ENCODE results near the gene ELMO1.

GRCh38 chr7:37323966-37324365 lies 124.7 kb downstream of the ELMO1 start:
- TF ChIP-seq EZH2 (IDR thresholded peaks at IDR 0.05; ENCODE audit: low read length, unreplicated experiment) (no peak), CTCF (conservative IDR thresholded peaks at IDR 0.05; ENCODE audit: low read depth, low read length) (no peak)
